OCI-LY3 (cell line): ENCODE results near the gene ATRN.

Experiments used
- H2AFZ ChIP-seq: fragments of 200-600, 300-600 bp; shearing (Covaris generic); 2 replicates; pipeline ENCODE4 v1.6.0; 2014; ENCODE audit warnings: antibody characterized with exemption, low read depth, low read length
- H3K27ac ChIP-seq: fragments of 200-600, 300-600 bp; sonication (generic); 2 replicates; pipeline ENCODE4 v1.5.1; 2014; ENCODE audit warnings: mild to moderate bottlenecking, low read length, moderate library complexity, mixed read lengths
- H3K27me3 ChIP-seq: fragments of 200-600, 300-600 bp; sonication (generic); 2 replicates; pipeline ENCODE4 v1.6.1; 2014; ENCODE audit warnings: low read depth, low read length, mixed read lengths
- H3K36me3 ChIP-seq: fragments of 200-600, 300-600 bp; sonication (generic); replicated peaks from 2 replicates; pipeline ENCODE3; 2014; ENCODE audit warnings: low read depth, low read length, mixed read lengths
- H3K4me1 ChIP-seq: fragments of 300-600, 200-600 bp; sonication (generic); 2 replicates; pipeline ENCODE4 v1.6.1; 2014; ENCODE audit warnings: low read length, mixed read lengths
- H3K4me2 ChIP-seq: fragments of 200-600, 300-600 bp; sonication (generic); 2 replicates; pipeline ENCODE4 v1.6.1; 2014; ENCODE audit warnings: low read length, mixed read lengths
- H3K4me3 ChIP-seq: fragments of 300-600, 200-600 bp; sonication (generic); 2 replicates; pipeline ENCODE4 v1.5.1; 2014; ENCODE audit warnings: antibody characterized with exemption, mild to moderate bottlenecking, low read length, moderate library complexity
- H3K79me2 ChIP-seq: fragments of 300-600, 200-600 bp; shearing (Covaris generic); 2 replicates; pipeline ENCODE4 v1.6.1; 2014; ENCODE audit warnings: mild to moderate bottlenecking, low read length, mixed read lengths
- H3K9ac ChIP-seq: fragments of 300-600, 200-600 bp; shearing (Covaris generic); 2 replicates; pipeline ENCODE4 v1.6.0; 2014; ENCODE audit warnings: mild to moderate bottlenecking, low read length, moderate library complexity
- H3K9me3 ChIP-seq: fragments of 200-600, 300-600 bp; shearing (Covaris generic); 2 replicates; pipeline ENCODE4 v1.6.1; 2014; ENCODE audit warnings: low read length, mixed read lengths; ENCODE audit not compliant: insufficient read depth
- H4K20me1 ChIP-seq: fragments of 200-600, 300-600 bp; sonication (generic); 2 replicates; pipeline ENCODE4 v1.6.1; 2016; ENCODE audit warnings: low read length, mixed read lengths; ENCODE audit not compliant: insufficient read depth
- CTCF ChIP-seq: fragments of 200-600, 300-600 bp; sonication (generic); IDR thresholded peaks from 2 replicates; pipeline ENCODE4 v1.5.1; 2014; ENCODE audit warnings: antibody characterized with exemption, low read length, low read depth
- EZH2phosphoT487 ChIP-seq: fragments of 200-600 bp; shearing (Covaris generic); IDR thresholded peaks from 2 replicates; pipeline ENCODE4 v1.6.1; 2018; ENCODE audit warnings: antibody characterized with exemption, mixed run types, low read depth

ATRN gene

GRCh38 chr20:3691306-3691705, 220.5 kb downstream of the ATRN start:
- no peak for TF ChIP-seq EZH2phosphoT487
- no peak for TF ChIP-seq CTCF
- H3K36me3 ChIP-seq, result no peaks in the 10 kb centered on the region
- no peak overlapping the region for H3K4me3 ChIP-seq
- H3K9ac ChIP-seq, result no peak overlapping the region
- no peaks in the 10 kb centered on the region for H3K79me2 ChIP-seq
- H3K4me1 ChIP-seq, result peaks cover 3% of the 10 kb centered on the region; the same call in 1 of the 2 replicates
- H3K4me2 ChIP-seq, result no peak overlapping the region
- no peaks in the 10 kb centered on the region for H3K9me3 ChIP-seq
- no peaks in the 10 kb centered on the region for H4K20me1 ChIP-seq
- no peak overlapping the region for H2AFZ ChIP-seq
- H3K27ac ChIP-seq, result no peak overlapping the region
- no peaks in the 10 kb centered on the region for H3K27me3 ChIP-seq

- H3K27ac ChIP-seq, result no peak overlapping the region
- no peak overlapping the region for H3K9ac ChIP-seq
- TF ChIP-seq CTCF, result no peak
- TF ChIP-seq EZH2phosphoT487, result no peak
- H4K20me1 ChIP-seq, result no peaks in the 10 kb centered on the region
- H3K27me3 ChIP-seq, result no peaks in the 10 kb centered on the region
- H3K4me2 ChIP-seq, result no peak overlapping the region
- H3K9me3 ChIP-seq, result no peaks in the 10 kb centered on the region
- peaks cover 3% of the 10 kb centered on the region; the same call in 1 of the 2 replicates for H3K4me1 ChIP-seq
- H3K4me3 ChIP-seq, result no peak overlapping the region
- H2AFZ ChIP-seq, result no peak overlapping the region
- no peaks in the 10 kb centered on the region for H3K79me2 ChIP-seq
- H3K36me3 ChIP-seq, result no peaks in the 10 kb centered on the region
Observed at GRCh38 chr20:3691897-3692296, 221.1 kb downstream of the ATRN start.

- Histone ChIP-seq H3K4me2 (no peak overlapping the region), H2AFZ (no peak overlapping the region), H3K9ac (no peak overlapping the region), H3K36me3 (no peaks in the 10 kb centered on the region), H3K9me3 (no peaks in the 10 kb centered on the region), H3K27me3 (no peaks in the 10 kb centered on the region), H4K20me1 (no peaks in the 10 kb centered on the region), H3K4me3 (no peak overlapping the region), H3K27ac (no peak overlapping the region), H3K4me1 (peaks cover 3% of the 10 kb centered on the region; the same call in 1 of the 2 replicates), H3K79me2 (no peaks in the 10 kb centered on the region)
- TF ChIP-seq CTCF (no peak), EZH2phosphoT487 (no peak)
Observed at GRCh38 chr20:3692706-3693294, 222.0 kb downstream of the ATRN start.

GRCh38 chr20:3693376-3693775, 222.6 kb downstream of the ATRN start:
- no peak overlapping the region for H3K4me2 ChIP-seq
- H3K27ac ChIP-seq, result no peak overlapping the region

More at GRCh38 chr20:3693376-3693775, 222.6 kb downstream of the ATRN start:
- Histone ChIP-seq H2AFZ (no peak overlapping the region), H3K9ac (no peak overlapping the region), H3K27me3 (no peaks in the 10 kb centered on the region), H3K4me1 (peaks cover 2% of the 10 kb centered on the region; the same call in 1 of the 2 replicates), H3K4me3 (no peak overlapping the region), H3K36me3 (no peaks in the 10 kb centered on the region), H3K9me3 (no peaks in the 10 kb centered on the region), H4K20me1 (no peaks in the 10 kb centered on the region), H3K79me2 (no peaks in the 10 kb centered on the region)
- TF ChIP-seq CTCF (no peak), EZH2phosphoT487 (no peak)
